A549 treated with RU486 at 1 μM for 4 hours (cell line): ENCODE measurements around the gene FRZB. TPM values are rescaled to one million over a fixed set of nuclear protein-coding genes. Genes with fewer than 3 reads are reported as not detected.

Experiments used
- total RNA-seq: library from RNA; stranded (reverse); fragments of 200-300 nt; extraction: Qiagen RNA extraction; gene quantifications from 5 replicates; pipeline ENCODE4 v1.2.3, GENCODE V29; 2022; ENCODE audit warnings: low read depth

Gene FRZB, protein sequence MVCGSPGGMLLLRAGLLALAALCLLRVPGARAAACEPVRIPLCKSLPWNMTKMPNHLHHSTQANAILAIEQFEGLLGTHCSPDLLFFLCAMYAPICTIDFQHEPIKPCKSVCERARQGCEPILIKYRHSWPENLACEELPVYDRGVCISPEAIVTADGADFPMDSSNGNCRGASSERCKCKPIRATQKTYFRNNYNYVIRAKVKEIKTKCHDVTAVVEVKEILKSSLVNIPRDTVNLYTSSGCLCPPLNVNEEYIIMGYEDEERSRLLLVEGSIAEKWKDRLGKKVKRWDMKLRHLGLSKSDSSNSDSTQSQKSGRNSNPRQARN
- total RNA-seq, result 0.03 to 0.07 TPM in 2 of 5 replicates, not detected in the others

DNA sequence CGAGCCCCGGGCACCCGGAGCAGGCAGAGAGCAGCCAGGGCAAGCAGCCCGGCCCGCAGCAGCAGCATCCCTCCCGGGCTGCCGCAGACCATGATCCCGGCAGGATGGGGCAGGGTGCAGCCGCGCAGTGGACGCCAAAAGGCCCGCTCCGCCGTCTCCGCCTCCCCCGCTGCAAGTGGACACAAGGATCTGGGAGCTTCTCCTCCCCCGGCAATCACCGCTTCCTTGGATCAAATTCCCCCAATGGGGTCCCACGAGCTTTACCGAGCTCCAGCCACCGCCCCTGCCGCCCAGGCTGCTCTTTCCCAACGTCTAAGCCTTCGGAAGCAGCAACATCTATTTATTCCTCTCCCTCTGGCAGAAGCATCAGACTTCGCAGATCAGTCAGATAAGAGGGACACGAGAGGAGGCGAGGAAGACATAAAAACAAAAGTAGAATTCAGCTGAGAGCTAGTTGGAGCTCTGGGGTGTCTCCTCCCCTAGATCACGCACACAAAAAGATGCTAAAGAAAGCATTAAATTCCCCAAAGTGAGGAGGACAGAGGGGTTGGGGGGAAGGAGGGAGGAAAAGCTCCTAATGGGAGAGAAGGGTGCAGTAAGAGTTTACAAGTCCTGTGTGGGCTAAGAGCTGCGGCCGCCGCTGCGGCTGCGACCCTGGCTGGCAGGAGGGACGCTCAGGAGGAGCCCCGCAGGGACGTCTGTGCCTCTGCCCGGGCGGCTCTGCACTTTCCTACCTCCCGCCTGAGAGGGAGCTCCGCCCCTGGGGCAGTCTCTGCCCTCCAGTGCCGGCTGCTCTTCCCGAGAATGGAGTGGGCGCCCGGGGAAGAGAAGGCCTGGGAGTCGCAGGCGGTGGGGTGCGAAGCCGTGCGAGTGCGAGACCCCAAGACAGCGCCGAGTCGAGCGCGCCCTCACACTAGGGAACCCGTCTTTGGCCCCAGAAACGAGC lies at the start of gene FRZB:
FRZB (minus strand) TSS at position 177 of the 946 bp plus-strand sequence; CDS start at position 92, 85 bp downstream.

Other genes with a start within 250 kb of the FRZB start
- 38.6 to 74.9 TPM (median 65.3 TPM) in 5 replicates for gene DNAJC10, start 150.4 kb downstream of the FRZB start, total RNA-seq
- 51.4 to 110 TPM (median 101 TPM) in 5 replicates for gene NCKAP1, start 171.8 kb upstream of the FRZB start, total RNA-seq
- gene DUSP19, start 212.1 kb upstream of the FRZB start, total RNA-seq, result 0.17 to 0.87 TPM (median 0.45 TPM) in 5 replicates